Measurements from ENCODE around the gene ENPP5. TPM values are rescaled to one million over a fixed set of nuclear protein-coding genes. Genes with fewer than 3 reads are reported as not detected.

The ENPP5 gene, protein sequence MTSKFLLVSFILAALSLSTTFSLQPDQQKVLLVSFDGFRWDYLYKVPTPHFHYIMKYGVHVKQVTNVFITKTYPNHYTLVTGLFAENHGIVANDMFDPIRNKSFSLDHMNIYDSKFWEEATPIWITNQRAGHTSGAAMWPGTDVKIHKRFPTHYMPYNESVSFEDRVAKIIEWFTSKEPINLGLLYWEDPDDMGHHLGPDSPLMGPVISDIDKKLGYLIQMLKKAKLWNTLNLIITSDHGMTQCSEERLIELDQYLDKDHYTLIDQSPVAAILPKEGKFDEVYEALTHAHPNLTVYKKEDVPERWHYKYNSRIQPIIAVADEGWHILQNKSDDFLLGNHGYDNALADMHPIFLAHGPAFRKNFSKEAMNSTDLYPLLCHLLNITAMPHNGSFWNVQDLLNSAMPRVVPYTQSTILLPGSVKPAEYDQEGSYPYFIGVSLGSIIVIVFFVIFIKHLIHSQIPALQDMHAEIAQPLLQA
- total RNA-seq (1 to 10 TPM; 2.7 to 8.8 (median 4.5) TPM), polyA plus RNA-seq (1 to 10 TPM; 1.7 to 5.9 TPM)
- long read RNA-seq, donor 1, transcript ENPP5-202 (5 exons, 3,834 nt): major isoform, 7 of 16 reads
- long read RNA-seq, donor 1, partial matches to known transcripts: 2 of 16 reads
- long read RNA-seq, donor 1, other reads (novel, unspliced or antisense): 5 of 16 reads
- long read RNA-seq, donor 2, transcript ENPP5-202 (5 exons, 3,834 nt): minor isoform, 5 of 23 reads
- long read RNA-seq, donor 2, transcript ENPP5-201 (4 exons, 2,544 nt): major isoform, 9 of 23 reads
- long read RNA-seq, donor 2, partial matches to known transcripts: 3 of 23 reads
- long read RNA-seq, donor 2, other reads (novel, unspliced or antisense): 6 of 23 reads
- long read RNA-seq, donor 3, transcript ENPP5-202 (5 exons, 3,834 nt): minor isoform, 8 of 23 reads
- long read RNA-seq, donor 3, transcript ENPP5-201 (4 exons, 2,544 nt): major isoform, 11 of 23 reads
- long read RNA-seq, donor 3, partial matches to known transcripts: 2 of 23 reads
- long read RNA-seq, donor 3, other reads (novel, unspliced or antisense): 2 of 23 reads

DNA sequence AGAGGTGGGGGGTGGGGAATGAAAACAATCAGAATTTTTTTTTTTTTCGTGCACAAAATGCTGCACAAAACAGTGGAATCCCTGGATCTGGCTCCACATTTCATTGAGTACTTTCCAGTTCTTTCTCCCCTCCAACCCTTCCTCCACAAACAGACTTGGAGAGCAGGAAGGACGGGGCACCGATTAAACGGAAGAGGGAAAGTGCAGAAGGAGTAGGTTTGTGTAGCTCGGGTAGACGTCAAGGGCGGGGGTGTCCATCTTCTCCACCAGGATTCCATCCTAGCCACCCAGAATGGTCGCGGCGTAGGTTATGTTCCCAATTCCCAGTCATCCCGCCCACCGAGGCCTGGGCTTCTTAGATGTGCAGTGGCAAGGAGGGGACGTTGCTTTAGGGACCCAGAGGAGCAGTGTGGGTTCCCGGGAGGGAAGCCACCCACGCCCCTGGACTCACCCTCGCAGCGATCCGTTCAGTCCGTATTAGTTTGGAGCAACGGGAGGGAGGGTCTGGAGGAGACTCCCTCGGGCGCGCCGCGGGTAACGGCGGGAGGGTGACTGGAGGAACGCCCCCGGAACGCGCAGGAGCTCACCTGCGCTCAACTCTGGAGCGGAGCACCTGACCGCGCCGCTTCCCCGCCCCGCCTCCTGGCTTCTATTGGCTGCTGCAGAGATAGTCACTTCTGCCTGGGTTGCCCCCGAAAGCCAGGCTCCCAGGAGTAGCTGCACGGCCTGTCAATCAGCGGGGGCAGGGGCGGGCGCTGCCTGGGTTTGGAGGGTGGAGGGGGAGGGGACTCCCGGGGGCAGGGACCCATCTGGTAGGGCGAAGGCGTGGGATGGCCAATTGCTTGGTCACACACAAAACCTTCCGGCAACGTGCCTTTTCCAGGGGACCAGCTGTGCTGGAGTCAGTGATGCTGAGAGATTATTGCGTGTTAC is at the start of gene ENPP5:
Gene ENPP5 (minus strand): TSS at position 624 of the 933 bp plus-strand sequence. CDS start 2,718 bp downstream, outside the sequence.
- TF ChIP-seq POLR2A (IDR thresholded peaks at IDR 0.05): no peak
- TF ChIP-seq, protein P1, sequence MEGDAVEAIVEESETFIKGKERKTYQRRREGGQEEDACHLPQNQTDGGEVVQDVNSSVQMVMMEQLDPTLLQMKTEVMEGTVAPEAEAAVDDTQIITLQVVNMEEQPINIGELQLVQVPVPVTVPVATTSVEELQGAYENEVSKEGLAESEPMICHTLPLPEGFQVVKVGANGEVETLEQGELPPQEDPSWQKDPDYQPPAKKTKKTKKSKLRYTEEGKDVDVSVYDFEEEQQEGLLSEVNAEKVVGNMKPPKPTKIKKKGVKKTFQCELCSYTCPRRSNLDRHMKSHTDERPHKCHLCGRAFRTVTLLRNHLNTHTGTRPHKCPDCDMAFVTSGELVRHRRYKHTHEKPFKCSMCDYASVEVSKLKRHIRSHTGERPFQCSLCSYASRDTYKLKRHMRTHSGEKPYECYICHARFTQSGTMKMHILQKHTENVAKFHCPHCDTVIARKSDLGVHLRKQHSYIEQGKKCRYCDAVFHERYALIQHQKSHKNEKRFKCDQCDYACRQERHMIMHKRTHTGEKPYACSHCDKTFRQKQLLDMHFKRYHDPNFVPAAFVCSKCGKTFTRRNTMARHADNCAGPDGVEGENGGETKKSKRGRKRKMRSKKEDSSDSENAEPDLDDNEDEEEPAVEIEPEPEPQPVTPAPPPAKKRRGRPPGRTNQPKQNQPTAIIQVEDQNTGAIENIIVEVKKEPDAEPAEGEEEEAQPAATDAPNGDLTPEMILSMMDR (IDR thresholded peaks at IDR 0.05): no peak
- Histone ChIP-seq H3K36me3 (no peaks in the 10 kb centered on the region), H3K9me3 (no peaks in the 10 kb centered on the region), H3K27me3 (peaks cover 0 to 14% (median 0%) of the 10 kb centered on the region in 9 donors), H3K4me1 (peaks cover 0 to 15% (median 0%) of the 10 kb centered on the region in 12 donors), H3K27ac (peak within 1 kb of the TSS in 1 of 12 donors; percentile 18), H3K4me3 (peak within 1 kb of the TSS; percentile 59 to 88 (median 71))
- ATAC-seq (peak; percentile 90 to 99 (median 98)), DNase-seq (peak; percentile 74 to 86 (median 82))
- 1 to 3% (median 2%) methylated on average over 19 to 49 of the region's 49 CpGs for WGBS, 4 donors
- intact Hi-C loops (cut with DNase I): no loop called here

DNA sequence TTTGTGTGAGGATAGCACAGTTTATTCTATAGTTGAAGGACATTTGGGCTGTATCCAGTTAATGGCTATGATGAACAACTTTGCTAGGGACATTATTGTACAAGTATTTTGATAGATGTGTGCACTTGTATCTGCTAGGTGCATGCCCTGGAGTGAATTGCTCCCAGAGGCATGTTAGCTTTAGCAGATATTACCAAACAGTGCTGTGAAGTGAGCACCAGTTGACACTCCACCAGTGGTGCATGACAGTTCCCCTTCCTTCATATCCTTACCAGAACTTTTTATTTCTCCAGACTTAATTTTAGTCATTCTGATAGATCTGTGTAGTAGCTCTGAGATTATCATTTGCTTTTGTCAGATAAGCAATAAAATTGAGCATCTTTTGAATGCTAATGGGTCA is 48.9 kb upstream of the ENPP5 start:
- peaks cover 0 to 22% (median 0%) of the 10 kb centered on the region in 9 donors for H3K36me3 ChIP-seq
- H3K9me3 ChIP-seq: no peaks in the 10 kb centered on the region
- H3K4me3 ChIP-seq: no peak overlapping the region
- no peak for DNase-seq
- TF ChIP-seq, protein P1 (IDR thresholded peaks at IDR 0.05): no peak
- no peak for TF ChIP-seq POLR2A (IDR thresholded peaks at IDR 0.05)
- ATAC-seq: peak in 1 of 4 donors; percentile 33
- intact Hi-C loops (cut with DNase I): loop anchor here (2.0 to 10.0 kb wide), 11 partner anchors 127 to 408 kb away; partner anchors contain the start of gene RCAN2 (in 4 of the 10)
- peak overlapping the region in 1 of 12 donors; percentile 3 for H3K27ac ChIP-seq
- H3K27me3 ChIP-seq: no peaks in the 10 kb centered on the region
- H3K4me1 ChIP-seq: peaks cover 0 to 35% (median 7%) of the 10 kb centered on the region in 12 donors

DNA sequence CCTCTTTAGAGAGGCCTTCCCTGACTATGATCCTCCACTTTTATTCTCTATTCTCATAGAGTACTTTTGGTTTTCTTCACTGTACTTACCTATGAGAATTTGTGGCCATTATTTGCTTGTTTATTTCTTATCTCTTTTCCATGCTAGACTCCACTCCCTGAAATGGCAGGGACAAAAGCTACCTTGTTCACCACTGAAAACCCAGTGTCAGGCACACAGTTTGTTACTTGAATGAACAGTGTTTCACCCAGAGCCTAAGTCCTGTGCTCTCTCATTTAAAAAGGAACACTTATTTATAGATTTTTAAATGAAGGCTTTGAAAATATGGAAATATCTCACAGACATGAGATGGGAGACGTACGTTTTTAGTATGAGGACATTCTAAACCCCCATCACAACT is 47.7 kb upstream of the ENPP5 start:
- no peaks in the 10 kb centered on the region for H3K9me3 ChIP-seq
- H3K4me1 ChIP-seq: peaks cover 0 to 35% (median 7%) of the 10 kb centered on the region in 12 donors
- peaks cover 0 to 22% (median 0%) of the 10 kb centered on the region in 9 donors for H3K36me3 ChIP-seq
- DNase-seq (no peak), ATAC-seq (no peak)
- no peaks in the 10 kb centered on the region for H3K27me3 ChIP-seq
- peak overlapping the region in 10 of 12 donors; percentile 7 to 65 (median 42) for H3K27ac ChIP-seq
- TF ChIP-seq POLR2A (IDR thresholded peaks at IDR 0.05): no peak
- TF ChIP-seq, protein P1 (IDR thresholded peaks at IDR 0.05): no peak
- intact Hi-C loops (cut with DNase I): loop anchor here in 7 of 10 donors (5.0 to 10.0 kb wide), 5 partner anchors 126 to 406 kb away; partner anchors contain the start of gene RCAN2 (in 2 of the 7)
- H3K4me3 ChIP-seq: no peak overlapping the region
- 88 to 95% (median 91%) methylated on average over 2 of the region's 2 CpGs for WGBS, 4 donors
